Upper lobe of left lung (tissue), 6 donors: Measurements from ENCODE around the gene SELENOO. TPM values are rescaled to one million over a fixed set of nuclear protein-coding genes. Genes with fewer than 3 reads are reported as not detected.

Experiments used
- ATAC-seq, 2 donors: fragments of 200-7000 bp; cut with Tn5 transposase; one replicate each; pipeline ENCODE4 v1.9.1; 2022; ENCODE audit warnings: mild to moderate bottlenecking in 2 of 2, moderate library complexity in 2 of 2; ENCODE audit not compliant: low FRiP score in 2 of 2
- DNase-seq, 2 donors: peaks; one replicate each; pipeline ENCODE4 v3.0.0-alpha.2; 2019 to 2020
- H3K27ac ChIP-seq, 4 donors: fragments of 200-600 bp; sonication (generic); one replicate each; pipeline ENCODE4 v1.5.1; 2016 to 2019
- H3K27me3 ChIP-seq, 4 donors: fragments of 200-600 bp; sonication (generic); one replicate each; pipeline ENCODE4 v1.5.1; 2017 to 2019
- H3K36me3 ChIP-seq, 4 donors: fragments of 200-600 bp; sonication (generic); one replicate each; pipeline ENCODE4 v1.5.1; 2016 to 2019
- H3K4me1 ChIP-seq, 4 donors: fragments of 200-600 bp; sonication (generic); one replicate each; pipeline ENCODE4 v1.5.1; 2018 to 2019
- H3K4me3 ChIP-seq, 4 donors: fragments of 200-600 bp; sonication (generic); one replicate each; pipeline ENCODE4 v1.5.1; 2017 to 2019; ENCODE audit warnings: mild to moderate bottlenecking in 2 of 4, moderate library complexity in 1 of 4
- H3K9me3 ChIP-seq, 4 donors: fragments of 200-600 bp; sonication (generic); one replicate each; pipeline ENCODE4 v1.5.1; 2018 to 2019
- CTCF ChIP-seq, 6 experiments: fragments of 450-650 bp in 4 of 6; fragments of 200-600 bp in 2 of 6; sonication (generic) in 2 of 6; IDR thresholded peaks; one replicate each; pipeline ENCODE4 v1.5.1; 2016 to 2019; ENCODE audit warnings: antibody characterized with exemption in 6 of 6
- EP300 ChIP-seq, 4 donors: sonication (generic); formaldehyde crosslinking; IDR thresholded peaks; one replicate each; pipeline ENCODE4 v1.5.1; 2017; ENCODE audit warnings: antibody characterized with exemption in 4 of 4, control low read depth in 2 of 4
- POLR2A ChIP-seq, 4 donors: fragments of 450-650 bp; IDR thresholded peaks; one replicate each; pipeline ENCODE4 v1.5.1; 2016 to 2017; ENCODE audit warnings: antibody characterized with exemption in 4 of 4, mild to moderate bottlenecking in 2 of 4
- POLR2AphosphoS5 ChIP-seq, 2 donors: sonication (generic); formaldehyde crosslinking; IDR thresholded peaks; one replicate each; pipeline ENCODE4 v1.5.1; 2017; ENCODE audit warnings: antibody characterized with exemption in 2 of 2
- WGBS, 2 donors: methylation state at CpG; one replicate each; pipeline ENCODE4 v1.1.5; 2017 to 2018; 5-methylcytosine and 5-hydroxymethylcytosine counted together
- total RNA-seq, 6 donors: library from RNA; depleted of rRNA in 4 of 6; stranded (reverse); fragments of >200 nt in 4 of 6; gene quantifications; one replicate each; pipeline versions ENCODE4 v1.1.0 to v1.2.1, GENCODE V29; 2016 to 2021
- donor health status: DM: no; HTN: no; CAD: no; lungs with moderate emphysema.
- donor health status: DM: no; HTN: yes; CAD: no; lungs with severe emphysema.

The SELENOO gene
- total RNA-seq, 6 donors from 2014 or later = 23.1 to 102 (median 28.9) TPM

GRCh38 chr22:50262460-50262911 lies 61.7 kb downstream of the SELENOO start:
- WGBS, 2 donors = 43 to 70% methylated on average over 2 to 6 of the region's 7 CpGs
- no peak overlapping the region for H3K4me3 ChIP-seq
- peak overlapping the region in 1 of 4 donors; percentile 70 for H3K27ac ChIP-seq
- H3K36me3 ChIP-seq = peaks cover 0 to 3% (median 0%) of the 10 kb centered on the region in 4 donors
- H3K4me1 ChIP-seq = peaks cover 21 to 42% (median 24%) of the 10 kb centered on the region in 4 donors
- no peak for ATAC-seq
- peaks cover 0 to 13% (median 2%) of the 10 kb centered on the region in 4 donors for H3K27me3 ChIP-seq
- peak in 1 of 2 donors; percentile 51 for DNase-seq
- no peaks in the 10 kb centered on the region for H3K9me3 ChIP-seq
- TF ChIP-seq POLR2A (IDR thresholded peaks at IDR 0.05) = no peak
- no peak for TF ChIP-seq POLR2AphosphoS5 (IDR thresholded peaks at IDR 0.05)
- TF ChIP-seq CTCF (IDR thresholded peaks at IDR 0.05) = no peak
- TF ChIP-seq EP300 (IDR thresholded peaks at IDR 0.05) = no peak

GRCh38 chr22:50262973-50263617 lies 62.3 kb downstream of the SELENOO start:
- ATAC-seq (no peak), DNase-seq (peak in 1 of 2 donors; percentile 46)
- H3K27me3 ChIP-seq = peaks cover 0 to 13% (median 2%) of the 10 kb centered on the region in 4 donors
- no peaks in the 10 kb centered on the region for H3K36me3 ChIP-seq
- no peak overlapping the region for H3K4me3 ChIP-seq
- H3K4me1 ChIP-seq = peaks cover 26 to 48% (median 30%) of the 10 kb centered on the region in 4 donors
- WGBS, 2 donors = 61 to 82% methylated on average over 8 to 9 of the region's 9 CpGs
- H3K9me3 ChIP-seq = no peaks in the 10 kb centered on the region
- H3K27ac ChIP-seq = no peak overlapping the region
- TF ChIP-seq POLR2AphosphoS5 (IDR thresholded peaks at IDR 0.05) (no peak), POLR2A (IDR thresholded peaks at IDR 0.05) (no peak), EP300 (IDR thresholded peaks at IDR 0.05) (no peak), CTCF (IDR thresholded peaks at IDR 0.05) (no peak)

GRCh38 chr22:50264104-50264745 lies 63.4 kb downstream of the SELENOO start:
- ATAC-seq = no peak
- DNase-seq = peak in 1 of 2 donors; percentile 62
- no peak for TF ChIP-seq CTCF (IDR thresholded peaks at IDR 0.05)
- no peak for TF ChIP-seq POLR2A (IDR thresholded peaks at IDR 0.05)
- no peak for TF ChIP-seq EP300 (IDR thresholded peaks at IDR 0.05)
- H3K27me3 ChIP-seq = peaks cover 0 to 13% (median 2%) of the 10 kb centered on the region in 4 donors
- 86 to 90% methylated on average over 7 to 15 of the region's 15 CpGs for WGBS, 2 donors
- H3K27ac ChIP-seq = no peak overlapping the region
- H3K36me3 ChIP-seq = no peaks in the 10 kb centered on the region
- no peaks in the 10 kb centered on the region for H3K9me3 ChIP-seq
- peaks cover 37 to 59% (median 41%) of the 10 kb centered on the region in 4 donors for H3K4me1 ChIP-seq
- no peak overlapping the region for H3K4me3 ChIP-seq

- Histone ChIP-seq H3K9me3 (no peaks in the 10 kb centered on the region), H3K36me3 (no peaks in the 10 kb centered on the region), H3K27ac (no peak overlapping the region), H3K4me1 (peaks cover 44 to 66% (median 48%) of the 10 kb centered on the region in 4 donors), H3K4me3 (no peak overlapping the region), H3K27me3 (peaks cover 0 to 13% (median 2%) of the 10 kb centered on the region in 4 donors)
- peak in 1 of 2 donors; percentile 63 for DNase-seq
- no peak for TF ChIP-seq EP300 (IDR thresholded peaks at IDR 0.05)
- no peak for ATAC-seq
- 84 to 92% methylated on average over 11 to 14 of the region's 15 CpGs for WGBS, 2 donors
These were observed 64.3 kb downstream of the SELENOO start for GRCh38 chr22:50264946-50265669.

GRCh38 chr22:50266994-50267393 lies 66.2 kb downstream of the SELENOO start:
- DNase-seq (no peak), ATAC-seq (no peak)
- H3K9me3 ChIP-seq = no peaks in the 10 kb centered on the region
- no peaks in the 10 kb centered on the region for H3K36me3 ChIP-seq
- no peak overlapping the region for H3K27ac ChIP-seq
- H3K4me3 ChIP-seq = peak overlapping the region in 3 of 4 donors; percentile 20 to 43 (median 37)
- peaks cover 0 to 18% (median 4%) of the 10 kb centered on the region in 4 donors for H3K27me3 ChIP-seq
- WGBS, 2 donors = 76 to 87% methylated on average over 12 to 29 of the region's 37 CpGs
- peaks cover 49 to 66% (median 54%) of the 10 kb centered on the region in 4 donors for H3K4me1 ChIP-seq
- TF ChIP-seq CTCF (IDR thresholded peaks at IDR 0.05) (no peak), POLR2AphosphoS5 (IDR thresholded peaks at IDR 0.05) (no peak), POLR2A (IDR thresholded peaks at IDR 0.05) (no peak), EP300 (IDR thresholded peaks at IDR 0.05) (no peak)
